Adipocyte (in vitro differentiated cells): ENCODE measurements around the gene BMF.

ENCODE experiments used
- DNase-seq: peaks from one replicate; pipeline ENCODE4 v3.0.0-alpha.2; 2015; ENCODE audit warnings: low read depth
- H3K27me3 ChIP-seq: replicated peaks from 2 replicates; pipeline ENCODE4 v1.7.0; 2013; ENCODE audit warnings: mild to moderate bottlenecking, low read length, moderate library complexity; ENCODE audit not compliant: control insufficient read depth, insufficient read depth
- H3K36me3 ChIP-seq: 2 replicates; pipeline ENCODE4 v1.7.0; 2013; ENCODE audit warnings: low read length, mild to moderate bottlenecking, moderate library complexity; ENCODE audit not compliant: control insufficient read depth, insufficient read depth, severe bottlenecking
- H3K4me1 ChIP-seq: 2 replicates; pipeline ENCODE4 v1.7.0; 2013; ENCODE audit warnings: mild to moderate bottlenecking, low read length, moderate library complexity; ENCODE audit not compliant: control insufficient read depth, insufficient read depth
- H3K4me3 ChIP-seq: 2 replicates; pipeline ENCODE4 v1.7.0; 2013; ENCODE audit warnings: mild to moderate bottlenecking, low read length, moderate library complexity
- H3K9ac ChIP-seq: 2 replicates; pipeline ENCODE4 v1.7.0; 2013; ENCODE audit warnings: mild to moderate bottlenecking, low read length, moderate library complexity
- H3K9me3 ChIP-seq: 2 replicates; pipeline ENCODE4 v1.7.0; 2013; ENCODE audit warnings: mild to moderate bottlenecking, low read length, moderate library complexity; ENCODE audit not compliant: control insufficient read depth

The BMF gene

GRCh38 chr15:40038275-40038637, 70.4 kb downstream of the BMF start:
- Histone ChIP-seq H3K4me1 (peaks cover 14% of the 10 kb centered on the region), H3K36me3 (peaks cover 38% of the 10 kb centered on the region), H3K9me3 (no peaks in the 10 kb centered on the region), H3K9ac (peak overlapping the region; percentile 96), H3K4me3 (peak overlapping the region; percentile 92), H3K27me3 (no peaks in the 10 kb centered on the region)
- peak; percentile 68 for DNase-seq
